Mucosa of descending colon (tissue), 3 donors: ENCODE measurements around the gene ANKDD1B. TPM values are rescaled to one million over a fixed set of nuclear protein-coding genes. Genes with fewer than 3 reads are reported as not detected.
"Not testable (repeated sequence)": the region's sequence is repeated elsewhere in the genome, so short reads cannot be mapped to it uniquely, and the experiment has no call there.

ENCODE experiments used
- ATAC-seq: fragments of 200-7000 bp; cut with Tn5 transposase; one replicate; pipeline ENCODE4 v1.9.1; 2020; ENCODE audit warnings: mild to moderate bottlenecking, moderate library complexity
- DNase-seq, 3 donors: peaks; one replicate each; pipeline ENCODE4 v3.0.0-alpha.2; 2020
- H3K36me3 ChIP-seq: fragments of 200-600 bp; one replicate; pipeline ENCODE4 v1.8.0; 2021; ENCODE audit warnings: low read depth, mild to moderate bottlenecking
- H3K4me1 ChIP-seq: fragments of 200-600 bp; one replicate; pipeline ENCODE4 v1.8.0; 2021; ENCODE audit warnings: low read depth, mild to moderate bottlenecking
- H3K4me3 ChIP-seq: fragments of 200-600 bp; one replicate; pipeline ENCODE4 v1.8.0; 2021; ENCODE audit warnings: mild to moderate bottlenecking
- H3K9me3 ChIP-seq: fragments of 200-600 bp; one replicate; pipeline ENCODE4 v1.8.0; 2021; ENCODE audit warnings: mild to moderate bottlenecking
- CTCF ChIP-seq: fragments of 200-600 bp; IDR thresholded peaks from one replicate; pipeline ENCODE4 v1.8.0; 2022; ENCODE audit warnings: antibody characterized with exemption, mild to moderate bottlenecking
- intact Hi-C, 2 donors: fragments of 100-400 bp; cut with DNase I in 1 of 2; cut with micrococcal nuclease in 1 of 2; formaldehyde crosslinking; loops; one replicate each; pipeline versions ENCODE4 v1.11.0 to v1.11.1; 2022; cut with DNase I, micrococcal nuclease
- long read RNA-seq, 2 donors: library from polyadenylated mRNA; unstranded; transcript quantifications; one replicate each; pipeline ENCODE4 v2.0.0, GENCODE V29; 2019 to 2021
- total RNA-seq, 3 donors: library from RNA; stranded (reverse); fragmentation: NEBNext Ultra II Directional in 2 of 3; extraction: Animal tissue kit (Norgen Biotek cat#: 25700) in 2 of 3; gene quantifications; one replicate each; pipeline versions ENCODE4 v1.2.1 to v1.2.4, GENCODE V29; 2021 to 2023
- donor health status: DM: no; HTN: no; CAD: no; lungs with moderate emphysema.
- donor health status: DM: no; HTN: no; CAD: no.
- donor health status: DM: no; HTN: yes; CAD: no.

The ANKDD1B gene
- 1 to 10 TPM; 4.0 to 9.2 (median 8.0) TPM for total RNA-seq
- long read RNA-seq, donor 1, partial matches to known transcripts: 0 of 1 reads
- long read RNA-seq, donor 1, other reads (novel, unspliced or antisense): 1 of 1 reads
- long read RNA-seq, donor 2, partial matches to known transcripts: 2 of 4 reads
- long read RNA-seq, donor 2, other reads (novel, unspliced or antisense): 2 of 4 reads

- TF ChIP-seq CTCF: no peak
- peak; percentile 80 for ATAC-seq
- H3K36me3 ChIP-seq: no peaks in the 10 kb centered on the region
- intact Hi-C loops: no loop called here
- H3K4me3 ChIP-seq: peak within 1 kb of the TSS; percentile 25
- peak; percentile 46 to 66 (median 64) for DNase-seq
- H3K9me3 ChIP-seq: no peaks in the 10 kb centered on the region
- H3K4me1 ChIP-seq: peaks cover 13% of the 10 kb centered on the region
Observed at GRCh38 chr5:75611311-75612225, at the start of gene ANKDD1B. Gene ANKDD1B (plus strand): TSS chr5:75611453. CDS start chr5:75611635, 182 bp downstream.

- H3K9me3 ChIP-seq, H3K4me1 ChIP-seq, DNase-seq, intact Hi-C loops, H3K36me3 ChIP-seq, H3K4me3 ChIP-seq, ATAC-seq: not testable (repeated sequence)
Observed at GRCh38 chr5:75565991-75566709, 45.1 kb upstream of the ANKDD1B start.

- no peaks in the 10 kb centered on the region for H3K4me1 ChIP-seq
- no peaks in the 10 kb centered on the region for H3K36me3 ChIP-seq
- peaks cover 10% of the 10 kb centered on the region for H3K9me3 ChIP-seq
- no peak for DNase-seq
- intact Hi-C loops: no loop called here
- peak; percentile 85 for ATAC-seq
- H3K4me3 ChIP-seq: no peak overlapping the region
- TF ChIP-seq CTCF: no peak
Observed at GRCh38 chr5:75566710-75567309, 44.4 kb upstream of the ANKDD1B start.

GRCh38 chr5:75567710-75568109 lies 43.5 kb upstream of the ANKDD1B start:
- no peak for DNase-seq
- Histone ChIP-seq H3K36me3 (no peaks in the 10 kb centered on the region), H3K4me1 (no peaks in the 10 kb centered on the region), H3K4me3 (no peak overlapping the region), H3K9me3 (peaks cover 9% of the 10 kb centered on the region)
- intact Hi-C loops: no loop called here
- no peak for TF ChIP-seq CTCF
- ATAC-seq: peak; percentile 18

GRCh38 chr5:75568202-75568601 lies 43.1 kb upstream of the ANKDD1B start:
- H3K36me3 ChIP-seq: no peaks in the 10 kb centered on the region
- no peak for DNase-seq
- H3K9me3 ChIP-seq: peaks cover 4% of the 10 kb centered on the region
- no peak for TF ChIP-seq CTCF
- no peak for ATAC-seq
- H3K4me1 ChIP-seq: no peaks in the 10 kb centered on the region
- no peak overlapping the region for H3K4me3 ChIP-seq
- intact Hi-C loops: no loop called here
